Trophoblast cell (in vitro differentiated cells and primary cell): Measurements from ENCODE around the gene CUBN.

Experiments used
- DNase-seq, 2 donors: peaks; one replicate each; pipeline ENCODE4 v3.0.0-alpha.2; 2016
- H2AFZ ChIP-seq: 2 replicates; pipeline ENCODE4 v1.6.1; 2013; ENCODE audit warnings: low read length, moderate library complexity, mild to moderate bottlenecking; ENCODE audit not compliant: insufficient read depth, poor library complexity
- H2AK5ac ChIP-seq: 2 replicates; pipeline ENCODE4 v1.6.1; 2013; ENCODE audit warnings: mild to moderate bottlenecking, low read length
- H2BK120ac ChIP-seq: 2 replicates; pipeline ENCODE4 v1.6.1; 2013; ENCODE audit warnings: low read length, mild to moderate bottlenecking, moderate library complexity; ENCODE audit not compliant: insufficient read depth, poor library complexity
- H2BK12ac ChIP-seq: 2 replicates; pipeline ENCODE4 v1.6.1; 2013; ENCODE audit warnings: mild to moderate bottlenecking, low read length, moderate library complexity
- H2BK5ac ChIP-seq: 2 replicates; pipeline ENCODE4 v1.6.1; 2013; ENCODE audit warnings: low read length, low read depth, moderate library complexity, mild to moderate bottlenecking; ENCODE audit not compliant: poor library complexity
- H3K14ac ChIP-seq: 2 replicates; pipeline ENCODE4 v1.6.1; 2013; ENCODE audit warnings: mild to moderate bottlenecking, low read length
- H3K18ac ChIP-seq: 2 replicates; pipeline ENCODE4 v1.6.1; 2013; ENCODE audit warnings: mild to moderate bottlenecking, low read length
- H3K23ac ChIP-seq: 2 replicates; pipeline ENCODE4 v1.6.1; 2013; ENCODE audit warnings: low read length
- H3K27ac ChIP-seq: 2 replicates; pipeline ENCODE4 v1.5.1; 2013; ENCODE audit warnings: low read depth, mild to moderate bottlenecking, inconsistent platforms, low read length, moderate library complexity
- H3K27me3 ChIP-seq: 2 replicates; pipeline ENCODE4 v1.6.1; 2013; ENCODE audit warnings: inconsistent platforms, mild to moderate bottlenecking, low read length, moderate library complexity; ENCODE audit not compliant: insufficient read depth
- H3K36me3 ChIP-seq, 2 experiments: 1 replicate in 1 of 2; 2 replicates in 1 of 2; pipeline ENCODE4 v1.6.1; 2013; ENCODE audit warnings: low read length in 2 of 2, mild to moderate bottlenecking in 2 of 2, moderate library complexity in 1 of 2; ENCODE audit not compliant: insufficient read depth in 2 of 2, control insufficient read depth in 1 of 2
- H3K4ac ChIP-seq: 2 replicates; pipeline ENCODE4 v1.6.1; 2013; ENCODE audit warnings: low read depth, mild to moderate bottlenecking, low read length, moderate library complexity
- H3K4me1 ChIP-seq, 2 experiments: 1 replicate in 1 of 2; 2 replicates in 1 of 2; pipeline ENCODE4 v1.6.1; 2013; ENCODE audit warnings: low read length in 2 of 2, mild to moderate bottlenecking in 2 of 2, moderate library complexity in 1 of 2; ENCODE audit not compliant: insufficient read depth in 2 of 2, control insufficient read depth in 1 of 2
- H3K4me2 ChIP-seq: 2 replicates; pipeline ENCODE4 v1.6.1; 2013; ENCODE audit warnings: inconsistent platforms, mild to moderate bottlenecking, low read length, moderate library complexity
- H3K4me3 ChIP-seq: 2 replicates; pipeline ENCODE4 v1.5.1; 2013; ENCODE audit warnings: mild to moderate bottlenecking, low read depth, low read length, inconsistent platforms
- H3K79me1 ChIP-seq: one replicate; pipeline ENCODE4 v1.6.1; 2013; ENCODE audit warnings: low read length
- H3K79me2 ChIP-seq: 2 replicates; pipeline ENCODE4 v1.6.1; 2013; ENCODE audit warnings: low read length, mild to moderate bottlenecking; ENCODE audit not compliant: control insufficient read depth, insufficient read depth, poor library complexity
- H3K9ac ChIP-seq: 2 replicates; pipeline ENCODE4 v1.6.1; 2013; ENCODE audit warnings: mild to moderate bottlenecking, low read length
- H3K9me3 ChIP-seq: 2 replicates; pipeline ENCODE4 v1.6.1; 2013; ENCODE audit warnings: low read depth, mild to moderate bottlenecking, control low read depth, inconsistent platforms, low read length; ENCODE audit not compliant: insufficient read depth
- H4K12ac ChIP-seq: 2 replicates; pipeline ENCODE4 v1.6.1; 2013; ENCODE audit warnings: low read depth, mild to moderate bottlenecking, low read length, moderate library complexity
- H4K8ac ChIP-seq: 2 replicates; pipeline ENCODE4 v1.6.1; 2013; ENCODE audit warnings: low read depth, mild to moderate bottlenecking, low read length, moderate library complexity
- H4K91ac ChIP-seq: one replicate; pipeline ENCODE4 v1.6.1; 2013; ENCODE audit warnings: low read depth, mild to moderate bottlenecking, low read length, moderate library complexity
- WGBS: extraction: QIAGEN DNeasy Blood & Tissue Kit; methylation state at CpG from one replicate; pipeline ENCODE4 v1.1.7; 2013; ENCODE audit warnings: missing lambda C conversion rate; ENCODE audit not compliant: insufficient read length, insufficient coverage; ENCODE audit errors: extremely low coverage; 5-methylcytosine and 5-hydroxymethylcytosine counted together

CUBN gene

GRCh38 chr10:17176091-17176490 is 46.5 kb upstream of the CUBN start:
- H3K4me2 ChIP-seq: no peak overlapping the region
- H2BK120ac ChIP-seq: no peak overlapping the region
- peaks cover 0 to under 1% of the 10 kb centered on the region in 2 experiments for H3K4me1 ChIP-seq
- no peak overlapping the region for H3K4me3 ChIP-seq
- H3K9ac ChIP-seq: no peak overlapping the region
- no peak overlapping the region for H3K23ac ChIP-seq
- no peak overlapping the region for H3K18ac ChIP-seq
- H2AK5ac ChIP-seq: no peak overlapping the region
- H3K9me3 ChIP-seq: no peaks in the 10 kb centered on the region
- no peak overlapping the region for H3K14ac ChIP-seq
- H2BK12ac ChIP-seq: no peak overlapping the region
- H3K27me3 ChIP-seq: no peaks in the 10 kb centered on the region
- H4K91ac ChIP-seq: no peak overlapping the region
- H2AFZ ChIP-seq: no peak overlapping the region
- H4K12ac ChIP-seq: no peak overlapping the region
- H3K36me3 ChIP-seq: no peaks in the 10 kb centered on the region
- no peaks in the 10 kb centered on the region for H3K79me1 ChIP-seq
- no peak overlapping the region for H3K4ac ChIP-seq
- no peaks in the 10 kb centered on the region for H3K79me2 ChIP-seq
- no peak overlapping the region for H3K27ac ChIP-seq
- no peak for DNase-seq
- H4K8ac ChIP-seq: no peak overlapping the region
- no peak overlapping the region for H2BK5ac ChIP-seq

DNA sequence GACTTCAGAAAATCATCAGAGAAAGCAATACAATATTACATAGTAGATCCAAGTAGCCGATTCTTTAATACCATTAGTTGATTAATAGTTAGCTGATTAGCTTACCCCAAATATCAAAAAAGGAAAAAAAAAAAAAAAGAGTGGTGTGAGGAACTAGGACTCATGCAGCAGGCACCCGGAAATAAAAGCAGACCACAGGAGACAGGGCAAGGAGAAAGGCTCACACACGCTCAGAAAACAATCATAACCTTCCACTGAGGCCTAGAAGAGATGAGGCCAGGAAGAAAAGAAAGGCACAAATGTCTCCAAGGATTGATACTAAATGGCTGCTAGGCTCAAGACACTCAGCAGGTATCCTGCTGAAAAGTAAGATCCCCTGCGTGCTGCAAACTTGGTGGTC is 45.9 kb upstream of the CUBN start:
- Histone ChIP-seq H3K79me2 (no peaks in the 10 kb centered on the region), H3K4me3 (no peak overlapping the region), H3K4me1 (no peaks in the 10 kb centered on the region), H3K79me1 (no peaks in the 10 kb centered on the region), H2BK12ac (no peak overlapping the region), H3K4ac (no peak overlapping the region), H3K18ac (no peak overlapping the region), H3K9me3 (no peaks in the 10 kb centered on the region), H2AK5ac (no peak overlapping the region), H3K27ac (no peak overlapping the region), H2AFZ (no peak overlapping the region), H4K91ac (no peak overlapping the region), H4K12ac (no peak overlapping the region), H4K8ac (no peak overlapping the region), H3K23ac (no peak overlapping the region), H2BK5ac (peak overlapping the region; percentile 49), H3K9ac (no peak overlapping the region), H3K14ac (no peak overlapping the region), H3K36me3 (no peaks in the 10 kb centered on the region), H2BK120ac (peak overlapping the region; percentile 33), H3K4me2 (no peak overlapping the region), H3K27me3 (no peaks in the 10 kb centered on the region)
- no peak for DNase-seq
- WGBS: no CpG with 5 or more reads among the region's 4 CpGs

DNA sequence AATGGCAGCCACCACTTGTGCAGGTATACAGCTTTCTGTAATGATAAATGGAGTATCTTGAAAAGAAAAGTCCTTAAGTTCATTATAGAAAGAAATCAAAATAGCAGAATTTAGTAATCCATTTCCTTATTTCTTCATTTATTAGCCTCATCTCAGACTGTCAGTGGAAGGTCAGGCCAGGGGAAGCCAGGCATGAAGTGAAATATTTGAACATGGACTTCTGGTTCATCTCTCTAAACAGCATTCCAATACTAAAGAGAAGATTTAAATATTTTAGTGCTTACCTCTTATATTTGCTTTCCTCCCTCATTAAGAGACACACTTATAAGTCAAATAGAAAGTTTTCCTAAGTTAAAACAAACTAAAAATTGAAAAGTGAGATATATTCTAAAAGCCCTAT is 45.0 kb upstream of the CUBN start:
- no peak overlapping the region for H3K4me3 ChIP-seq
- H3K27me3 ChIP-seq: no peaks in the 10 kb centered on the region
- no peak overlapping the region for H4K91ac ChIP-seq
- no peak overlapping the region for H2AK5ac ChIP-seq
- H3K9ac ChIP-seq: no peak overlapping the region
- no peak overlapping the region for H4K12ac ChIP-seq
- no peak overlapping the region for H3K27ac ChIP-seq
- no peak overlapping the region for H3K4ac ChIP-seq
- H2BK120ac ChIP-seq: no peak overlapping the region
- no peak overlapping the region for H2BK12ac ChIP-seq
- no peaks in the 10 kb centered on the region for H3K79me1 ChIP-seq
- no peak overlapping the region for H3K18ac ChIP-seq
- H3K36me3 ChIP-seq: no peaks in the 10 kb centered on the region
- H2BK5ac ChIP-seq: no peak overlapping the region
- no peaks in the 10 kb centered on the region for H3K9me3 ChIP-seq
- H2AFZ ChIP-seq: no peak overlapping the region
- no peaks in the 10 kb centered on the region for H3K4me1 ChIP-seq
- no peak overlapping the region for H3K14ac ChIP-seq
- no peak overlapping the region for H4K8ac ChIP-seq
- no peaks in the 10 kb centered on the region for H3K79me2 ChIP-seq
- H3K4me2 ChIP-seq: no peak overlapping the region
- no peak overlapping the region for H3K23ac ChIP-seq
- no peak for DNase-seq

GRCh38 chr10:17171141-17171641 is 41.6 kb upstream of the CUBN start:
- H2BK5ac ChIP-seq: no peak overlapping the region
- no peak overlapping the region for H3K23ac ChIP-seq
- no peak overlapping the region for H3K14ac ChIP-seq
- H3K79me2 ChIP-seq: no peaks in the 10 kb centered on the region
- H2BK120ac ChIP-seq: no peak overlapping the region
- H3K79me1 ChIP-seq: no peaks in the 10 kb centered on the region
- no peak overlapping the region for H4K91ac ChIP-seq
- H4K12ac ChIP-seq: no peak overlapping the region
- no peak overlapping the region for H3K4me2 ChIP-seq
- H2BK12ac ChIP-seq: no peak overlapping the region
- H3K27ac ChIP-seq: no peak overlapping the region
- no peak for DNase-seq
- no peaks in the 10 kb centered on the region for H3K9me3 ChIP-seq
- no peaks in the 10 kb centered on the region for H3K36me3 ChIP-seq
- no peak overlapping the region for H3K18ac ChIP-seq
- no peak overlapping the region for H3K4me3 ChIP-seq
- no peak overlapping the region for H4K8ac ChIP-seq
- no peak overlapping the region for H2AFZ ChIP-seq
- H2AK5ac ChIP-seq: no peak overlapping the region
- H3K4me1 ChIP-seq: no peaks in the 10 kb centered on the region
- WGBS: no CpG with 5 or more reads among the region's 4 CpGs
- H3K9ac ChIP-seq: no peak overlapping the region
- no peak overlapping the region for H3K4ac ChIP-seq
- no peaks in the 10 kb centered on the region for H3K27me3 ChIP-seq
